ENCODE results near the gene ZNF282.

Gene ZNF282

DNA sequence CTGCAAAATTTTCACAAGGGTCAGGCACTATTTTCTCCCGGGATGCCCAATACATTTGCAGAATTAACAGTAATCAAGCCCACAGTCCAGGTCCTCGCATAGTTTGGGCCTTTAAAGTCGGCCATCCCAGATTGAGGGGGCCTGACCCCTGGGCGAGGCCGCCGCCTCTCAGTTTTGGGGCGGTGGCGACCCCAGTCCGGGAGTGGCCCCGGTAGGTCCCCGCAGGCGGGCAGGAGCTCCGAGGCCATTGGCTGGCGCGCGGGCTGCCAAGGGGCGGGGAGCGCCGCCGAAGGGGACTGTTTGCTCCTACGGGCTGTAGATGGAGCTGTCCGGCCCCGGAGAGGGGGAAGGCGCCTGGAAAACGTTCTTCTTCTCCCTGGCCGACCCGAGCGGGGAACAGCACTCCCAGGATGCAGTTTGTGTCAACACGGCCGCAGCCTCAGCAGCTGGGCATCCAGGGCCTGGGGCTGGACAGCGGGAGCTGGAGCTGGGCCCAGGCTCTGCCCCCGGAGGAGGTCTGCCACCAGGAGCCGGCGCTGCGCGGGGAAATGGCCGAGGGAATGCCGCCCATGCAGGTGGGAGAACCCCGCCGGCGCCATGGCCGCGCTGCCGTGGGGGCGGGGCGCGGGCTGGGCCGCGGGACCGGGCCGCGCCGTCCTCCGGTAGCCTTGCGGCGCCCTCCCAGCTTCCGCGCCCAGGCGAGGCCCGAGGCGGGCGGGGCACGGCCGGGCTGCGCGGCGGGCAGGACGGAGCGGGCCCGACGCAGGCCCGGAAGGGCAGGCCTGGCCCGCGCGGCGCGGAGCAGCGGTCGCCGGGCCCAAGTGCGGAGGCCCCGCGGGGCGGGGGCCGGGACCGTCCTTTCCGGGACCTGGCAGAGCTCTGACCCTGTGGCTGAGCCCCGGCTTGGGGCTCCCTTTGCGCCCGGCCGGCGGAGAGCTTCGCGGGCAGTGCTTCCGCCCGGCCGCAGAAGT, at the start of gene ZNF282:
ZNF282 (plus strand) TSS at position 367 of the 971 bp plus-strand sequence; CDS start at position 411, 44 bp downstream.
- peak; percentile 95 for DNase-seq (ENCODE audit: low spot score)

DNA sequence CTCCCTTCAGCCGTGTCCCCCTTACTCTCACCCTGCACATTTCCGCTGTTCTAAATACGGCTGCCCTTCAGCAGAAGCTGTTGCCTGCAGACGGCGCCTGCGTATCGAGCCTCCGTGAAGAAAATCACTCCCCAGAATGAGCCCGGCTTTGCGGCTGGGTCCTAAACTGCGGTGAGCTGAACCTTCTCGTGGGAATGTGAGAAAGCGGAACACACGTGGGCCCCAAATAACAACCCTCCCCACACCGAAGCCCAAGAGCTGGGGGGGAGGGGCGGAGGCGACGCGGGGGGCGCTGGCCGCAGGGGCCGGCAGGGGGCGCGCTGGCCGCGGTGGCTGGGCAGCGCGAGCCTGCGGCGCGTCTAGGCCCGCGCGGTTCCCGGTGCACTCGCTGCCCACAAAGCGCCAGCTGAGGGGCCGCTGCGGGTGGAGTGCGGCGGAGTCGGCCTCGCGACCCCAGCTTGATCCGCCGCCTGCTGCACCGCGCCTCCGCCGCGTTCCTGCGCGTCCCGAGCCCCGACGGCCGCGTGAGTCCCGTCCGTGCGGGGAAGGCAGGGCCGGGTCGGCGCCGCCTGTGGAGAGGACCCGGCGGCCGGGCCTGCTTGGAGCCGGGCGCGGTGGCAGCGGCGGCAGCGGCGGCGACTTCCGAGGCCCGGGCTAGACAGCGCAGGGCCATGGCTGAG, 48.1 kb upstream of the ZNF282 start, which contains the start of gene ZNF398:
ZNF398 (plus strand) TSS at position 382 of the 680 bp plus-strand sequence; CDS start at position 672, 290 bp downstream.
- DNase-seq (ENCODE audit: low spot score): peak; percentile 87

DNA sequence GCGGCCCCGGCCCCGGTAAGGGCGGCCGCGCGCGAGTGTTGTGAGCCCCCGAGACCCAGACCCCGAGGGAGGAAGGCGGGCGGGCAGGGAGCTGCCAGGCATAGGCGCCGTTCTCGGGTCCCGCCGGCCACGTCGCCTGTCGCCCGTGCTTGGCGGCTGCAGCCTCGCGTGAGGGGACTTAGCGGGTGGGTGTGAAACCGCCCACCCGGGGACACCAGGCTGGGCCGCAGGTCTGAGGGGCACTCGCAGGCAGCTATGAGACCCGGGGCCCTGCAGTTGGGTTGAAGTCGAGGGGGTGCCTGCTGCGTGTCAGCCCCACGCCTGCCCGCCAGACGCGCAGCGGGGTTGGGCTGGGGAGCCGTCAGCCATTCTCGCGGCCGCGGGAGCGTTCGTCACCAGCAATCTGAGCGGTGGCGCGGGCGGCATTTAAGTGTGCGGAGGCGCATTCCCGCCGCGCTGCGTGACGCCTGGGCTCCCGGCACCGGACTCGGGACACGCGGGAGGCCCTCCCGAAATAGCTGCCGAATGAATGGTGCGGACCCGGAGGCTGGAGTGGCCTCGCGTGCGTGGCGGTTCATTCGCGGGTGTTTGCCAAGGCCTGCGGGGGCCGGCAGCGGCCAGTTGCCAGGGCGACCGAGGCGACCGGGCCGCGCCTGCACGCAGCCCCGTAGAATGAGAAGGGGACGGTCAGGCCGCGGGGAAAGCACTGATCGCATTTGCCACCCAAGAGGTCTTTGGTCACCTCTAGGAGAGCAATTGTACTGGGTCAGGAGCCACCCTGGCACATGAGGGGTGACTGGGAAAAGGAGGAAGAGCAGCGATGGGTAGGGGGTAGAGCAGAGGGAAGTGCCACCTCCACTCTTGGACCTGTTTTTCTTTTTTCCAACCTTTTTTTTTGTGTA, 47.3 kb upstream of the ZNF282 start:
- peak; percentile 63 for DNase-seq (ENCODE audit: low spot score)

DNA sequence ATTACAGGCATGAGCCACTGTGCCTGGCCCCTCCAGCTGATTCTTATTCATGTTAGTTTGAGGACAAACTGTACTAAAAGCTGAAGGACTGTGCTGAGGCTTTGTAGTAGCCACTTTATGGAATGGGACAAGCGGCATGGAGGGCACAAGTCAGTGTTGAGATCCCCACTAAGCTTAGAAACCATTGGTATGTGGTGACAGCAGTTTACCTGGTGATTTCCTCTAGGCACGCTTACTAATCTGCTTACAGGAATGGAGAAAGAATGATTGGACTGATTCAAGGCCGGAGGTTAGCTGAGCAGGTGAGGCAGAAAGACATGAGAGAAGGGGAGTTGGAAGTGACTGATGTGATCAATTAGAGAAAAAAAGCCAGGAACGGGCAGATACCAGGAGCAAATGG, 44.4 kb upstream of the ZNF282 start:
- no peak for DNase-seq (ENCODE audit: low spot score)

DNA sequence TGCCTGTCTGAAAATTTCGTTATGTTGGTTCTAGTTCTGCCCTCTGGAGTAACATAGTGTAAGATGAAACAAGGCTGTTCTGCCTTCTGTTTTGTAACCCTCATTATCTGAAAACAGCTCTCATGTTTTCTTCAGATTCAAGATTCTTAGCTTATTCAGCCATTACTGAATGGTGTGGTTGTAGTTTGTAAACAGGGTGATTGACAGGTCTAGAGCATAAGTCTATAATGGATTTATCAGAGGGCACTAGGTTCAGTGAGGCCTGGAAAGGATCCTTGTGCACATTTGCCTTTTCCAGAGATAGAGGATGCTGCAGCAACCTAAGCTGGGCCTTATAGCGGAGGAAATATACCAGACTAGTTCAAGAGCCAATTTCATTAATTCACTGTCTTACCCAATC, 42.0 kb upstream of the ZNF282 start:
- no peak for DNase-seq (ENCODE audit: low spot score)

DNA sequence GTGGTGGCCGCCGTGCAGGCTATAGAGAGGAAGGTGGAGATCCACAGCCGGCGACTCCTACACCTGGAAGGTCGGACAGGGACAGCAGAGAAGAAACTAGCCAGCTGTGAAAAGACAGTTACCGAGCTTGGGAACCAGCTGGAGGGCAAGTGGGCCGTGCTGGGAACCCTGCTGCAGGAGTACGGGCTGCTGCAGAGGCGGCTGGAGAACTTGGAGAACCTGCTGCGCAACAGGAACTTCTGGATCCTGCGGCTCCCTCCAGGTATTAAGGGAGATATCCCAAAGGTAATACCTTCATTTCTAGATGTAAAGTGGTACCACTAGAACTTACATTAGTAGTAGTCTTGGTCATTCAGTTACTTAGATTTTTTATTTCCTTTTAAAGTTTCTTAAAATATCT, 41.3 kb upstream of the ZNF282 start:
- DNase-seq (ENCODE audit: low spot score): no peak

DNA sequence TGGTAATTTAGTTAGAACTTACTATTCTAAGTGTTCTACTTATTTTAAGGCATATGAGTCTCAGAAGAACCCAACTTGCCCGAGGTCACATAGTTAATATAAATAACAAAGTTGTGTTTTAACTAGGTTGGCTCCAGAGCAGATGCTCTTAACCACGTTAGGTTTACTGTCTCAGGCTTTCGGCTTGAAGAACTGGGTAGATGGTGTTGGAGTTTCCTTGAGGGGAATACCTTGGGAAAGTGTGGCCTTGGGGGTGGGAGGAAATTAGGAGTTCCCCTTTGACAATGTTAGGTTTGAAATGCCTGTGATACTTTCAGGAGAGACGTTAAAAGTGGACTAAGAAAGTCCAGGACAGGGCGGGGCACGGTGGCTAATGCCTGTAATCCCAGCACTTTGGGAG, 38.4 kb upstream of the ZNF282 start:
- DNase-seq (ENCODE audit: low spot score): no peak

DNA sequence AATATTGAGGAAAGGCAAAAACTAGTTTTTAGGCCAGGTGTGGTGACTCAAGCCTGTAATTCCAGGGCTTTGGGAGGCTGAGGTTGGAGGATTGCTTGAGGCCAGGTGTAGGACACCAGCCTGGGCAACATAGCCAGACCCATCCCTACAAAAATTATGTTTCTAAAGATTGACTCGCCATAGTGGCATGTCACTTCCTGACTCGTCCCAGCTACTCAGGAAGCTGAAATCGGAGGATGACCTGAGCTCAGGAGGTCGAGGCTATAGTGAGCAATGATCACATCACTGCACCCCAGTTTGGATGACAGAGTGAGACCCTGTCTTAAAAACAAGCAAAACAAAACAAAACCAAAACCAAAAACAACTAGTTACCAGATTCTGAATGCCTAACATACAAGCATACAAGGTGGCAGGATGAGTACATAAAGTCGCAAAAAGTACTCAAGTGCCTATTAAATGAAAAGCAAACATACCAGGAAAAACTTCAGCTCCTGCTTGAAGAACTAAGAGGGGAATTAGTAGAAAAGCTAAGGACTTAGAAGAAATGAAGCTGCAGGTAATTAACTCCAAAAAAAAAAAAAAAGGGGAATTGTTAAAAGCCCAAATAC, 34.0 kb upstream of the ZNF282 start:
- DNase-seq (ENCODE audit: low spot score): no peak

DNA sequence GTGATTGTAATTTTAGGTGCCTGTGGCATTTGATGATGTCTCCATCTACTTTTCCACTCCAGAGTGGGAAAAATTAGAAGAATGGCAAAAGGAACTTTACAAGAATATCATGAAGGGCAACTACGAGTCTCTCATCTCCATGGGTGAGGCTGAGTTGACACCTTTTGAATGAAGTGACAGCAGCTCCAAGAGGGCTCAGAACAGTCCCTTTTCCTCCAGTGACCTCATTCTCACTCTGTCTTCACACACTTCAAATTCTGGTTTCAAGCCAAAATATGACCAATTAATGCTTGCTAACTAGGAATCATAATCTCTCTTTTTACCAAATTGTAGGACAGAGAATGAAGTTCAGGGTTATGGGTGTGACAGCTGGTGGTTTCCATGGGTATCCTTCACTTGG, 29.2 kb upstream of the ZNF282 start:
- no peak for DNase-seq (ENCODE audit: low spot score)

DNA sequence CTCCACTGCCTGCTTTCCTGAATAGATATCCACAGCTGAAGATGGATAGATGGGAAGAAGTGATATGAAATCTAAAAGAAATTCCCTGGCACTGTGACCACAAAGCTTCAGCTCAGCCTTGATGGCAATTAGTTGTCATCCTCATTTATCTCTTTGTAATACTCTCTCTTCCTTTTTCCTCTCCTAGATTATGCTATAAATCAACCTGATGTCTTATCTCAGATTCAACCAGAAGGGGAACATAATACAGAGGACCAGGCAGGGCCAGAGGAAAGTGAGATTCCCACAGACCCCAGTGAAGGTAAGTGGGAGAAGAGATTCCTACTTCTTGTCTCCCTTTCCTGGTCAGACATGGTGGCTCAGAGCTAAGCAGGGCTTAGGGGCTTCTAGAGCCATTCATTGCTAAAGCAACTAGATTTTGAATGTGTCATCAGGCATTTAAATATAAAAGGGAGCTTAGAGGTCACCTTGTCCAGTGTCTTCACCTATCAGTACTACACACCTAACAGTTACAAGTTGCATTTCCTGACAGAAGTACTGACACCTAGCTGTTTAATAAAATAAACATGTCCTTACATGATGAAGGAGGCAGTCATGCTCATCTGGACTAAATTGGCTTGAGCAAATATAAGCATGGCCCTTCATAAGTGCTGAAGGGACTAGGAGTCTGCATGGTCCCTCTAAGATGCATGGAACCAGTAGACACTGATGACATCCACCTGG, 28.6 kb upstream of the ZNF282 start:
- no peak for DNase-seq (ENCODE audit: low spot score)

DNA sequence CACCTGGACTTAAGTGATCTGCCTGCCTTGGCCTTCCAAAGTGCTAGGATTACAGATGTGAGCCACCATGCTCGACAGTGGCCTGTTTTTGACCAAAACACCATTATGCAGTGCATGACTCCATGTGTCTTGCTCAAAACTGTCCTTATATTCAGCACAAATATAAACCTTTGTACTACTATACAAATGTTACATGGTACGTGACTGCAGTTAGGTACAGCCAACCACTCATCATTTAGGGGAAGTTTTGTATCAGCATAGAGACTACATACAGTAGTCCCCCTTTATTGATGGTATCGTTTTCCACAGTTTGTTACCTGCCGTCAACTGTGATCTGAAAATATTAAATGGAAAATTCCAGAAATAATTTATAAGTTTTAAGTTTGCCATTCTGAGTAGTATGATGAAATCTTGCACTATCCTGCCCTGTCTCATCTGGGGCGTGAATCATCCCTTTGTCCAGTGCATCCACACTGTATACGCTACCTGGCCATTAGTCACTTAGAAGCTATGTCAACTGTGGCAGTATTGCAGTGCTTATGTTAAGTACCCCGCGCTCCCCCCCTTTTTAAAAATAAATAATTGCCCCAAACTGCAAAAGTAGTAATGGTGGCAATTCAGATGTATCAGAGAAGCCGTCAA, 23.3 kb upstream of the ZNF282 start:
- peak; percentile 22 for DNase-seq (ENCODE audit: low spot score)

DNA sequence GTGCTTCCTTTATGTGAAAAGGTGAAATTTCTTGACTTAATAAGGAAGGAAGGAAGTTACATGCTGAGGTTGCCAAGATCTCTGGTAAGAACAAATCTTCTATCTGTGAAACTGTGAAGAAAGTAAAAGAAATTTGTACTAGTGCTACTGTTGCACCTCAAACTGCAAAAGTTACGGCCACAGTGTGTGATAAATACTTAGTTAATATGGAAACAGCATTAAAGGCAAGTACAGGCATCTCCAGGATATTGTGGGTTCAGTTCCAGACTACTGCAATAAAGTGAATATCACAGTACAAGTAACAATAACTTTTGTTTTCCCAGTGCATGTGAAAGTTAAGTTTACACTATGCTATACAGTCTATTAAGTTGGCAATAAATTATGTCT, 22.8 kb upstream of the ZNF282 start:
- DNase-seq (ENCODE audit: low spot score): no peak

DNA sequence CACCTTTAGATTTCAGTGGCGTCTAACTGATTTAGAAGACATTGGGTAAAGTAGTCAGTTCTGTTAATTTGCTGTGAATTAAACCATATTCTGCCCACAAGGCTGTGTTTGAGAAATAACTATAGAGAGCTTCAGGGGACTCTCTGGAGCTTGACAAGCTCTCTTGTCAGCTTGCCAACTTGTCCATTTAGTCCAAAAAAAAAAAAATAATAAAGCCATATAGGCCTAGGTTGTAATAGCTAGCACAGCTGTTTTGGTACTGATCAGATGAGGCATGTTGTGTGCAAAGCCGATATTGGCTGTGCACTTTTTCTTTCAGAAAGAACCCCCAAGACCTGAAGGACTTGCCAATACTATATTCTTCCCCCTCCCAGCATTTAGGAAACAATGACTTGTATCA, 20.2 kb upstream of the ZNF282 start:
- DNase-seq (ENCODE audit: low spot score): no peak

DNA sequence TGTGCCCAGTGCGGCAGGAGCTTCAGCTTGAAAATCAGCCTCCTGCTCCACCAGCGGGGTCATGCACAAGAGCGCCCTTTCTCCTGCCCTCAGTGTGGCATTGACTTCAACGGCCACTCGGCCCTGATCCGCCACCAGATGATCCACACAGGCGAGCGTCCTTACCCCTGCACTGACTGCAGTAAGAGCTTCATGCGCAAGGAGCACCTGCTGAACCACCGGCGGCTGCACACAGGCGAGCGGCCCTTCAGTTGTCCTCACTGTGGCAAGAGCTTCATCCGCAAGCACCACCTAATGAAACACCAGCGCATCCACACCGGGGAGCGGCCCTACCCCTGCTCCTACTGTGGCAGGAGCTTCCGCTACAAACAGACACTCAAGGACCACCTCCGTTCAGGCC, 16.1 kb upstream of the ZNF282 start:
- DNase-seq (ENCODE audit: low spot score): no peak

DNA sequence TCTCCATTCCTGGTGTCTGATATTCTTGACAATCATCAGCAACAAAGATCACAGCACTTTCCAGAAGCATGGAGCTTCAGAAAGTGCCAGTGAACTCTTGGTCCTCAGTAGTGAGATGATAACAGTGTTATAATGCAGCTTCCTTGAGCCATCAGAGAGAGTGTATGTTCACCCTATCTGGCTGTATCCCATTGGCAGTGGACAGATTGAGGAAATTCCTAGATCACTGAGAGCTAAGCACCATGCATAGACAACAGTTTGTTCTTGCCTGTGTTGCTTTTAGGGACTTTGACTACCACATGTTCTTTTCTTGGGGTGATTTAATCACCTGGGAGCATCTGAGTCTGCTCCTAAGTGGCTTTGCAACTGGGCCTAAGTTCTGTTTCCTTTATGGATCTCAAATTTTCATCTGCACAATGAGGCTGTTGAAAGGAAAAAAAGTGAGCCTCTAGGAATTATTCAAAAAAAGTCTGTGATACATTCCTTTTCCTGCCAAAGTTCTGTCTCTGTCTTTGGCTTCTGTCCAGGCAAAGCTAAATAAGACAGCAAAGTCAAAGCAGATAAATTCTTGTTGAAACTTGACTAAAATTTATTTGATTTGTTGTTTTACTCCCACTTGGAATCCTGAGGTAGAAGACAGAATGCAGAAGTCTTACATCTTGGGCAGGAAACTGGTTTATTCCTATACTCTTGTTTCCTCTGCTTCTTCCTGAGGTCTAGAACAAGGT, 14.5 kb upstream of the ZNF282 start:
- DNase-seq (ENCODE audit: low spot score): no peak

DNA sequence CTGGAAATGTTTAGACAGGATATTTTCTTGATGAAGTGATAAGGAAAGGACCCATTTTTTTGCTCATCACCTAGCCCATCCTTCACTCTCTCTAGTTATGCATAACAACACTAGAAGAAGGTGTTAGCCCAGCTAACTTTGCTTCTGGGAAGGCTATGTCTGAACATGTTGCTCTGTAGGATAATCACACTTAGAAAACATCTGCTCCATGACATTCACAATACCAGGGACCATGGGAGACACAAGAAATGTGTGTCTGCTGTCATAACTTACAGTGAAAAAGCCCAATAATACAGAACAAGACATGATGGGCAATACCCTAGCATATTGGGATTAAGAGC, 13.9 kb upstream of the ZNF282 start:
- DNase-seq (ENCODE audit: low spot score): no peak

DNA sequence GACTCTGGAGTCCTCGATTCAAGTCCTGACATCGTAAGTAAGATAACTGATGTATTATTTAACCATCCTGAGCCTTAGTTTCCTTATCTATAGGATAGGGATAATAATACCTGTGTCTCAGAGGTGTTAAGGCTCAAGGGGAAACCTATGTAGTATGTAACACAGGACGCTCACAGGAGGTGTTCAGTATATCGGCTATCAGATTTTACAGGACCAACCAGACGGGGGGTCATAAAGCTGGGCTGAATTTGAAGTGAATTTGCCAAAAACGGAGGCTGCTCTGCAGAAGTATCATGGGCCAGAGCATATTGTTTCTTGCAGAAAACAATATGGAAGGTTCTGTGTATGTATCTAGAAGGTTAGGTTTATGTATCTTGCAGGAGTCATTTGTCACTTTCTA, 11.1 kb upstream of the ZNF282 start:
- no peak for DNase-seq (ENCODE audit: low spot score)

DNA sequence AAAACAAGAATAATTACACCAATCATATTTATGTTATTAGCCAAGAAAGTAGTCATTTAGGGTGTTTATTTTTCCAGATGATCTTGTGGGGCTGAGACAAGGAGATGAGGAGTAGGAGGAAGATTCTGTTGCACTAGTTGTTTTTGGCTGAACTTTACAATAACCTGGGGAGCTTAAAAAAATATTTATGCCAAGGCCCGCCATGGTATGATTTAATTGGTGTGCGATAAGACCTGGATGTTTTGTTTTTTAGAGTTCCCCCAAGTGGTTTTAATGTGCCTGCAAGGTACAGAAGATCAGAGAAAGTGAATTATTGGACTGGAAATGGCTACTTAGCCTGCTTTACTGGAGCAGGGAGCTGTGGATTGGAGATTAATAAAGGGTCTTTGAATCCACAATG, 7.1 kb upstream of the ZNF282 start:
- DNase-seq (ENCODE audit: low spot score): no peak

DNA sequence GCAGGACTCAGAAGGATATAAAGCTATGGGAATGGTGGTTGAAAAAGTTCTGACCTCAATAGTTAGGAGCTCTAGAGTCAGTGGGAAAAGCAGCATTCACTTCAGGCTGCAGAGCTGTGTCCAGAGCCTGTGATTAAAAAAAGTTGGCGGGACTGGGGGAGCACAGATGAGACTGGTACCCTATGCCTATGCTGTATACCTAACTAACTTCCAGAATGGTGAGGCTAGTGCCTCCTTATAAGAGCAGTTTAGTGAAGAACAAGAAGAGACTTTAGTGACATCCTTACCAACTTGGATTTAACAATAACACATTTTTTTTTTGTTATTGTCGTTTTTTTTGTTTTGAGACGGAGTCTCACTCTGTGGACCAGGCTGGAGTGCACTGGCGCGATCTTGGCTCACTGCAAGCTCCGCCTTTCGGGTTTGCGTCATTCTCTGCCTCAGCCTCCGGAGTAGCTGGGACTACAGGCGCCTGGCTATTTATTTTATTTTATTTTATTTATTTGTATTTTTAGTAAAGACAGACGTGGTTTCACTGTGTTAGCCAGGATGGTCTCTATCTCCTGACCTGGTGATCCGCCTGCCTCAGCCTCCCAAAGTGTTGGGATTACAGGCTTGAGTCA, 6.6 kb upstream of the ZNF282 start:
- DNase-seq (ENCODE audit: low spot score): no peak

DNA sequence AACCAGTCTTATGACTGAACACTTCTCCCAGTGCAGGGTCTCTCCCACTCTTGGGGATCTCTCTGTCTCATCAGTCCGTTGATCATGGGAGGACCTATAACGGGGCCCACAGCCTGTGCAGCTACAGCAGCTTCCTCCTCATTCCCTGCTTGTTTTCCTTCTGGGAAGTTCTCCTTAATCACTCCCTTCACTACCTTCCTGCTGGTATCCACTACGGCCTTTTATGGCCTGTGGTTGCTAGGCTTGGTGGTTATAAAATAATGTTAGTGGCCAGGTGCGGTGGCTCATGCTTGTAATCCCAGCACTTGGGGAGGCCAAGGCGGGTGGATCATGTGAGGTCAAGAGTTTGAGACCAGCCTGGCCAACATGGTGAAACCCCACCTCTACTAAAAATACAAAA, 3.5 kb upstream of the ZNF282 start:
- peak; percentile 30 for DNase-seq (ENCODE audit: low spot score)

Measured in LoVo (cell line).